ENCODE data around the gene ASB14.
"Not testable (repeated sequence)": the region's sequence is repeated elsewhere in the genome, so short reads cannot be mapped to it uniquely, and the experiment has no call there.

DNA sequence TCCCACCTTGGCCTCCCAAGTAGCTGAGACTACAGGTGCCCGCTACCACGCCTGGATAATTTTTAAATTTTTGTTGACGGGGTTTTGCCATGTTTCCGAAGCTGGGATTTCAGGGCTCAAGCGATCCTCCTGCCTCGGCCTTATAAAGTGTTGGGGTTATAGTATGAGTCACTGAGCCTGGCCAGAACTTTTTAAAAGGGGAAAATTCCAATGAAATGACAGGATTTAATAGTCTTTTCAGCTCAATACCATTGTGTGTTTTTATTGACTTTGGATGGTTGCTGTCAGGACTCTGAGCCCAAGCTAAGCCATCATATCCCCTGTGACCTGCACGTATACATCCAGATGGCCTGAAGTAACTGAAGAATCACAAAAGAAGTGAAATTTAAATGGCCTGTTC lies 11.0 kb upstream of the ASB14 start:
- TF ChIP-seq, protein P1, sequence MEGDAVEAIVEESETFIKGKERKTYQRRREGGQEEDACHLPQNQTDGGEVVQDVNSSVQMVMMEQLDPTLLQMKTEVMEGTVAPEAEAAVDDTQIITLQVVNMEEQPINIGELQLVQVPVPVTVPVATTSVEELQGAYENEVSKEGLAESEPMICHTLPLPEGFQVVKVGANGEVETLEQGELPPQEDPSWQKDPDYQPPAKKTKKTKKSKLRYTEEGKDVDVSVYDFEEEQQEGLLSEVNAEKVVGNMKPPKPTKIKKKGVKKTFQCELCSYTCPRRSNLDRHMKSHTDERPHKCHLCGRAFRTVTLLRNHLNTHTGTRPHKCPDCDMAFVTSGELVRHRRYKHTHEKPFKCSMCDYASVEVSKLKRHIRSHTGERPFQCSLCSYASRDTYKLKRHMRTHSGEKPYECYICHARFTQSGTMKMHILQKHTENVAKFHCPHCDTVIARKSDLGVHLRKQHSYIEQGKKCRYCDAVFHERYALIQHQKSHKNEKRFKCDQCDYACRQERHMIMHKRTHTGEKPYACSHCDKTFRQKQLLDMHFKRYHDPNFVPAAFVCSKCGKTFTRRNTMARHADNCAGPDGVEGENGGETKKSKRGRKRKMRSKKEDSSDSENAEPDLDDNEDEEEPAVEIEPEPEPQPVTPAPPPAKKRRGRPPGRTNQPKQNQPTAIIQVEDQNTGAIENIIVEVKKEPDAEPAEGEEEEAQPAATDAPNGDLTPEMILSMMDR (conservative IDR thresholded peaks at IDR 0.05; ENCODE audit: low read depth, low read length), result not testable (repeated sequence)
- TF ChIP-seq EZH2 (IDR thresholded peaks at IDR 0.05; ENCODE audit: borderline replicate concordance, low read depth, low read length, poor library complexity, severe bottlenecking), result not testable (repeated sequence)

Measured in A673 (cell line).